Measurements from ENCODE around the gene GARS1. TPM values are rescaled to one million over a fixed set of nuclear protein-coding genes. Genes with fewer than 3 reads are reported as not detected.

GARS1 gene
- total RNA-seq, 1 experiment from 2014 or later = 380 TPM

GRCh38 chr7:30546596-30546995 is 48.1 kb upstream of the GARS1 start:
- Histone ChIP-seq H3K9me3 (no peaks in the 10 kb centered on the region), H3K36me3 (ENCODE audit: control insufficient read depth, insufficient read depth, low read length) (no peaks in the 10 kb centered on the region), H3K4me1 (peaks cover 9% of the 10 kb centered on the region), H3K27me3 (replicated peaks; ENCODE audit: control insufficient read depth, insufficient read depth, low read length) (no peaks in the 10 kb centered on the region), H3K4me3 (ENCODE audit: low read depth, low read length) (no peak overlapping the region)
- H3K36me3 Mint-ChIP-seq (ENCODE audit: insufficient read depth, unreplicated experiment) = no peaks in the 10 kb centered on the region
- H3K9me3 Mint-ChIP-seq (ENCODE audit: unreplicated experiment) = peaks cover 10% of the 10 kb centered on the region
- intact Hi-C loops (cut with micrococcal nuclease; ENCODE audit: unreplicated experiment) = no loop called here
- BruUV-seq (replicated peaks) = no TSS peak
- no peak for TF ChIP-seq CTCF (IDR thresholded peaks at IDR 0.05; ENCODE audit: insufficient read depth in 1 of 2, low read depth in 1 of 2, low read length in 1 of 2, severe bottlenecking in 1 of 2, unreplicated experiment in 1 of 2)
- peaks cover 12% of the 10 kb centered on the region for H3K4me1 Mint-ChIP-seq (ENCODE audit: low read depth, unreplicated experiment)
- no peak for DNase-seq
- ChIA-PET POLR2A (no interaction called here), CTCF (interaction anchor here (1.0 to 1.9 kb wide), 3 partner anchors 17 to 271 kb away, joined by 3 to 5 read pairs (median 3); no protein-coding TSS in a partner anchor)
- no peak overlapping the region for H3K4me3 Mint-ChIP-seq (ENCODE audit: unreplicated experiment)
- peaks cover 4% of the 10 kb centered on the region for H3K27me3 Mint-ChIP-seq (ENCODE audit: insufficient read depth, unreplicated experiment)
- no peak overlapping the region for H3K27ac Mint-ChIP-seq (ENCODE audit: unreplicated experiment)

GRCh38 chr7:30548845-30549244 is 45.8 kb upstream of the GARS1 start:
- Mint-ChIP-seq H3K9me3 (ENCODE audit: unreplicated experiment) (peaks cover 9% of the 10 kb centered on the region), H3K27ac (ENCODE audit: unreplicated experiment) (no peak overlapping the region), H3K4me1 (ENCODE audit: low read depth, unreplicated experiment) (peaks cover 12% of the 10 kb centered on the region), H3K4me3 (ENCODE audit: unreplicated experiment) (no peak overlapping the region), H3K36me3 (ENCODE audit: insufficient read depth, unreplicated experiment) (no peaks in the 10 kb centered on the region), H3K27me3 (ENCODE audit: insufficient read depth, unreplicated experiment) (peaks cover 4% of the 10 kb centered on the region)
- peak; percentile 70 to 76 for DNase-seq
- BruUV-seq (replicated peaks) = no TSS peak
- Histone ChIP-seq H3K27me3 (replicated peaks; ENCODE audit: control insufficient read depth, insufficient read depth, low read length) (no peaks in the 10 kb centered on the region), H3K4me1 (peaks cover 9% of the 10 kb centered on the region), H3K4me3 (ENCODE audit: low read depth, low read length) (no peak overlapping the region), H3K36me3 (ENCODE audit: control insufficient read depth, insufficient read depth, low read length) (no peaks in the 10 kb centered on the region), H3K9me3 (no peaks in the 10 kb centered on the region)
- intact Hi-C loops (cut with micrococcal nuclease; ENCODE audit: unreplicated experiment) = loop anchor here (1.0 kb wide), 3 partner anchors 15 to 191 kb away; no protein-coding TSS in a partner anchor
- POLR2A ChIA-PET = no interaction called here
- peak; percentile 76 to 88 for TF ChIP-seq CTCF (IDR thresholded peaks at IDR 0.05; ENCODE audit: insufficient read depth in 1 of 2, low read depth in 1 of 2, low read length in 1 of 2, severe bottlenecking in 1 of 2, unreplicated experiment in 1 of 2)
- CTCF ChIA-PET = interaction anchor here (2.8 kb wide), 1 partner anchor 15 kb away, joined by 14 read pairs; no protein-coding TSS in a partner anchor

GRCh38 chr7:30549931-30550493 is 44.7 kb upstream of the GARS1 start:
- Mint-ChIP-seq H3K4me3 (ENCODE audit: unreplicated experiment) (no peak overlapping the region), H3K9me3 (ENCODE audit: unreplicated experiment) (no peaks in the 10 kb centered on the region), H3K27ac (ENCODE audit: unreplicated experiment) (no peak overlapping the region), H3K27me3 (ENCODE audit: insufficient read depth, unreplicated experiment) (peaks cover 4% of the 10 kb centered on the region), H3K4me1 (ENCODE audit: low read depth, unreplicated experiment) (peaks cover 4% of the 10 kb centered on the region), H3K36me3 (ENCODE audit: insufficient read depth, unreplicated experiment) (no peaks in the 10 kb centered on the region)
- Histone ChIP-seq H3K36me3 (ENCODE audit: control insufficient read depth, insufficient read depth, low read length) (no peaks in the 10 kb centered on the region), H3K27me3 (replicated peaks; ENCODE audit: control insufficient read depth, insufficient read depth, low read length) (no peaks in the 10 kb centered on the region), H3K4me1 (no peaks in the 10 kb centered on the region; the same call in 1 of the 2 replicates), H3K9me3 (no peaks in the 10 kb centered on the region), H3K4me3 (ENCODE audit: low read depth, low read length) (no peak overlapping the region)
- ChIA-PET CTCF (interaction anchor here (1.0 to 2.8 kb wide), 2 partner anchors 14 to 386 kb away, joined by 3 to 14 read pairs; no protein-coding TSS in a partner anchor), POLR2A (no interaction called here)
- no peak for DNase-seq
- TF ChIP-seq CTCF (IDR thresholded peaks at IDR 0.05; ENCODE audit: insufficient read depth in 1 of 2, low read depth in 1 of 2, low read length in 1 of 2, severe bottlenecking in 1 of 2, unreplicated experiment in 1 of 2) = no peak
- BruUV-seq (replicated peaks) = no TSS peak
- intact Hi-C loops (cut with micrococcal nuclease; ENCODE audit: unreplicated experiment) = no loop called here
